Subcutaneous adipose tissue (tissue), 4 donors: ENCODE results near the gene BRICD5. TPM values are rescaled to one million over a fixed set of nuclear protein-coding genes. Genes with fewer than 3 reads are reported as not detected.

Experiments used
- CTCF ChIP-seq: fragments of 450-650 bp; IDR thresholded peaks from one replicate; pipeline ENCODE4 v1.5.1; 2016; ENCODE audit warnings: low read depth, mild to moderate bottlenecking, control low read depth, antibody characterized with exemption, moderate library complexity
- total RNA-seq, 4 donors: library from RNA; depleted of rRNA; stranded (reverse); fragments of >200 nt; gene quantifications; one replicate each; pipeline ENCODE4 v1.1.0, GENCODE V29; 2016

The BRICD5 gene
- total RNA-seq, 4 donors from 2014 or later: 0.66 to 6.0 (median 4.1) TPM

GRCh38 chr16:2209258-2210008 lies 1.2 kb downstream of the BRICD5 start:
- TF ChIP-seq CTCF: no peak

- TF ChIP-seq CTCF: no peak
Observed at GRCh38 chr16:2208772-2209171, 1.9 kb downstream of the BRICD5 start.

GRCh38 chr16:2208308-2208707 lies 2.4 kb downstream of the BRICD5 start:
- TF ChIP-seq CTCF: no peak

GRCh38 chr16:2207872-2208271 lies 2.8 kb downstream of the BRICD5 start:
- no peak for TF ChIP-seq CTCF

GRCh38 chr16:2206780-2207433 lies 3.8 kb downstream of the BRICD5 start:
- no peak for TF ChIP-seq CTCF

GRCh38 chr16:2206420-2206779 lies 4.3 kb downstream of the BRICD5 start:
- TF ChIP-seq CTCF: no peak

GRCh38 chr16:2205967-2206313 lies 4.7 kb downstream of the BRICD5 start:
- TF ChIP-seq CTCF: no peak
